B cell (primary cell): Measurements from ENCODE around the gene CDC42SE2. TPM values are rescaled to one million over a fixed set of nuclear protein-coding genes. Genes with fewer than 3 reads are reported as not detected.

Experiments
- ATAC-seq: fragments of 200-7000 bp; cut with Tn5 transposase; one replicate; pipeline ENCODE4 v1.10.0; 2021; ENCODE audit warnings: low read depth, mild to moderate bottlenecking, moderate number of reproducible peaks, moderate library complexity
- CTCF ChIA-PET: fragments of 350-600 bp; sonication (Branson Sonifier 250); formaldehyde crosslinking; loops from one replicate; lab custom pipeline; 2021; ENCODE audit warnings: antibody characterized with exemption, inconsistent platforms; lab: Charles Lee
- POLR2A ChIA-PET: fragments of 350-600 bp; sonication (Branson Sonifier 250); formaldehyde crosslinking; loops from one replicate; lab custom pipeline; 2021; ENCODE audit warnings: antibody characterized with exemption; lab: Charles Lee
- DNase-seq: peaks from one replicate; pipeline ENCODE4 v3.0.0; 2013
- H2AFZ ChIP-seq: 2 replicates; pipeline ENCODE4 v1.6.1; 2012; ENCODE audit warnings: mild to moderate bottlenecking, low read depth, low read length; ENCODE audit not compliant: insufficient read depth, poor library complexity, severe bottlenecking
- H3K27ac ChIP-seq, 2 donors: 1 replicate in 1 of 2; 2 replicates in 1 of 2; pipeline ENCODE4 v1.5.1; 2012 to 2013; ENCODE audit warnings: low read length in 2 of 2, mild to moderate bottlenecking in 2 of 2, moderate library complexity in 1 of 2
- H3K27me3 ChIP-seq, 4 experiments: fragments of 200-600 bp in 1 of 4; sonication (generic) in 1 of 4; replicated peaks in 1 of 4; 1 replicate in 2 of 4; 2 replicates in 2 of 4; pipeline versions ENCODE4 v1.6.1 to v1.7.0; 2013 to 2016; ENCODE audit warnings: low read length in 3 of 4, mild to moderate bottlenecking in 2 of 4, mixed read lengths in 1 of 4, moderate library complexity in 1 of 4; ENCODE audit not compliant: insufficient read depth in 4 of 4, control insufficient read depth in 3 of 4; ENCODE audit errors: control extremely low read depth in 1 of 4
- H3K36me3 ChIP-seq, 2 experiments: replicated peaks in 1 of 2; 1 replicate in 1 of 2; 2 replicates in 1 of 2; pipeline versions ENCODE4 v1.6.1 to v1.7.1; 2013; ENCODE audit warnings: low read length in 1 of 2; ENCODE audit not compliant: insufficient read depth in 2 of 2, control insufficient read depth in 1 of 2; ENCODE audit errors: control extremely low read depth in 1 of 2, extremely low read depth in 1 of 2
- H3K4me1 ChIP-seq, 2 donors: fragments of 200-600 bp in 1 of 2; sonication (generic) in 1 of 2; 1 replicate in 1 of 2; 2 replicates in 1 of 2; pipeline versions ENCODE4 v1.5.1 to v1.6.1; 2013 to 2017; ENCODE audit warnings: low read length in 2 of 2; ENCODE audit not compliant: control insufficient read depth in 2 of 2, insufficient read depth in 2 of 2
- H3K4me2 ChIP-seq: replicated peaks from 2 replicates; pipeline ENCODE3; 2012; ENCODE audit warnings: mild to moderate bottlenecking, low read depth, low read length; ENCODE audit not compliant: poor library complexity, severe bottlenecking
- H3K4me3 ChIP-seq, 5 experiments: fragments of 200-600 bp in 1 of 5; sonication (generic) in 1 of 5; 1 replicate in 3 of 5; 2 replicates in 2 of 5; pipeline versions ENCODE4 v1.5.1 to v1.7.0; 2011 to 2016; ENCODE audit warnings: low read length in 4 of 5, mild to moderate bottlenecking in 4 of 5, low read depth in 2 of 5, control low read depth in 1 of 5, moderate library complexity in 1 of 5; ENCODE audit not compliant: insufficient read depth in 1 of 5; ENCODE audit errors: control extremely low read depth in 1 of 5, extremely low read depth in 1 of 5
- H3K79me2 ChIP-seq: fragments of 200-600 bp; sonication (generic); one replicate; pipeline ENCODE4 v1.6.0; 2016; ENCODE audit warnings: low read length; ENCODE audit not compliant: control insufficient read depth, insufficient read depth
- H3K9ac ChIP-seq: fragments of 200-600 bp; sonication (generic); 2 replicates; pipeline ENCODE4 v1.6.1; 2017; ENCODE audit warnings: mild to moderate bottlenecking, low read length, moderate library complexity
- H3K9me3 ChIP-seq, 3 donors: one replicate each; pipeline versions ENCODE4 v1.6.1 to v1.7.1; 2013; ENCODE audit warnings: low read length in 2 of 3; ENCODE audit not compliant: control insufficient read depth in 2 of 3, insufficient read depth in 1 of 3; ENCODE audit errors: control extremely low read depth in 1 of 3
- H4K20me1 ChIP-seq: 2 replicates; pipeline ENCODE4 v1.6.0; 2012; ENCODE audit warnings: mild to moderate bottlenecking, low read length; ENCODE audit not compliant: insufficient read depth, control insufficient read depth, poor library complexity, severe bottlenecking
- H3K27ac Mint-ChIP-seq: one replicate; pipeline ENCODE4 v1.8.0; 2021; ENCODE audit warnings: mixed read lengths
- H3K27me3 Mint-ChIP-seq: one replicate; pipeline ENCODE4 v1.8.0; 2021; ENCODE audit warnings: mixed read lengths
- H3K4me1 Mint-ChIP-seq: one replicate; pipeline ENCODE4 v1.8.0; 2021; ENCODE audit warnings: mixed read lengths
- H3K4me3 Mint-ChIP-seq: one replicate; pipeline ENCODE4 v1.8.0; 2021; ENCODE audit warnings: mixed read lengths
- H3K9me3 Mint-ChIP-seq: one replicate; pipeline ENCODE4 v1.8.0; 2022; ENCODE audit warnings: mixed read lengths; ENCODE audit not compliant: insufficient read depth
- CTCF ChIP-seq: fragments of 200-600 bp; IDR thresholded peaks from one replicate; pipeline ENCODE4 v1.8.0; 2022; ENCODE audit warnings: antibody characterized with exemption, mild to moderate bottlenecking
- EZH2 ChIP-seq: IDR thresholded peaks from 2 replicates; pipeline ENCODE4 v1.6.1; 2012; ENCODE audit warnings: borderline replicate concordance, low read depth, mild to moderate bottlenecking, moderate library complexity, low read length; ENCODE audit not compliant: insufficient read depth, poor library complexity, severe bottlenecking
- WGBS: methylation state at CpG from one replicate; pipeline ENCODE4 v1.1.5; 2013; ENCODE audit warnings: missing lambda C conversion rate; ENCODE audit not compliant: insufficient coverage; 5-methylcytosine and 5-hydroxymethylcytosine counted together
- intact Hi-C: fragments of 100-400 bp; cut with micrococcal nuclease; formaldehyde crosslinking; loops from one replicate; pipeline ENCODE4 v1.10.0; 2022
- polyA plus RNA-seq: library from polyadenylated mRNA; depleted of rRNA; stranded (reverse); fragments of >200 nt; gene quantifications from 2 replicates; pipeline ENCODE4 v1.2.3, GENCODE V29; 2012
- total RNA-seq, 2 donors: library from RNA; stranded (reverse); fragments of 120-200 nt in 1 of 2; gene quantifications; 1 replicate in 1 of 2; 2 replicates in 1 of 2; pipeline versions ENCODE4 v1.2.3 to v1.2.4, GENCODE V29; 2013 to 2022

The CDC42SE2 gene
- total and polyA plus RNA-seq, 2 donors (not counting 1 experiment from before 2014, with no cell fraction given) = 42.5 to 161 TPM

GRCh38 chr5:131260895-131261294 is 3.0 kb upstream of the CDC42SE2 start:
- TF ChIP-seq CTCF (no peak), EZH2 (no peak)
- H3K27ac ChIP-seq = no peak overlapping the region
- intact Hi-C loops = no loop called here
- H3K27ac Mint-ChIP-seq = no peak overlapping the region
- H3K4me1 ChIP-seq = peaks cover 40 to 42% of the 10 kb centered on the region in 2 donors
- DNase-seq (no peak), ATAC-seq (no peak)
- no peaks in the 10 kb centered on the region for H3K27me3 ChIP-seq
- H3K4me3 Mint-ChIP-seq = no peak overlapping the region
- H3K79me2 ChIP-seq = peaks cover 87% of the 10 kb centered on the region
- WGBS = no CpG with 5 or more reads among the region's 1 CpG
- H3K4me3 ChIP-seq = no peak overlapping the region
- ChIA-PET POLR2A (interaction anchor here (0.6 to 0.7 kb wide), 2 partner anchors 56 to 81 kb away, joined by 7 to 15 read pairs; no protein-coding TSS in a partner anchor), CTCF (interaction anchor here (8.6 kb wide), 1 partner anchor 121 kb away, joined by 117 read pairs; no protein-coding TSS in a partner anchor)
- H3K27me3 Mint-ChIP-seq = no peaks in the 10 kb centered on the region
- H3K4me2 ChIP-seq = no peak overlapping the region
- H2AFZ ChIP-seq = no peak overlapping the region
- peaks cover 51% of the 10 kb centered on the region for H3K4me1 Mint-ChIP-seq
- H3K9ac ChIP-seq = no peak overlapping the region
- no peaks in the 10 kb centered on the region for H3K9me3 ChIP-seq
- no peaks in the 10 kb centered on the region for H3K9me3 Mint-ChIP-seq
- peaks cover 2 to 12% of the 10 kb centered on the region in 2 experiments for H3K36me3 ChIP-seq
- H4K20me1 ChIP-seq = peaks cover 5% of the 10 kb centered on the region

GRCh38 chr5:131261483-131261882 is 2.4 kb upstream of the CDC42SE2 start:
- H3K9me3 ChIP-seq = no peaks in the 10 kb centered on the region
- Mint-ChIP-seq H3K9me3 (no peaks in the 10 kb centered on the region), H3K27me3 (no peaks in the 10 kb centered on the region), H3K4me1 (peaks cover 47% of the 10 kb centered on the region), H3K4me3 (no peak overlapping the region), H3K27ac (no peak overlapping the region)
- no peak overlapping the region for H3K9ac ChIP-seq
- no peaks in the 10 kb centered on the region for H3K27me3 ChIP-seq
- peaks cover 87% of the 10 kb centered on the region for H3K79me2 ChIP-seq
- H2AFZ ChIP-seq = no peak overlapping the region
- peaks cover 37 to 41% of the 10 kb centered on the region in 2 donors for H3K4me1 ChIP-seq
- ChIA-PET POLR2A (interaction anchor here (0.6 to 5.3 kb wide), 5 partner anchors 9 to 120 kb away, joined by 3 to 42 read pairs (median 7); no protein-coding TSS in a partner anchor), CTCF (interaction anchor here (4.9 to 8.6 kb wide), 2 partner anchors 10 to 121 kb away, joined by 60 to 117 read pairs; no protein-coding TSS in a partner anchor)
- ATAC-seq = no peak
- no peak for DNase-seq
- H3K27ac ChIP-seq = no peak overlapping the region
- no peak overlapping the region for H3K4me3 ChIP-seq
- no peak overlapping the region for H3K4me2 ChIP-seq
- H4K20me1 ChIP-seq = peaks cover 5% of the 10 kb centered on the region
- no peak for TF ChIP-seq EZH2
- TF ChIP-seq CTCF = no peak
- intact Hi-C loops = no loop called here
- H3K36me3 ChIP-seq = peaks cover 2 to 7% of the 10 kb centered on the region in 2 experiments
- WGBS = 97% methylated on average over 3 of the region's 6 CpGs
